Caco-2 (cell line): Measurements from ENCODE around the gene SLC36A3. TPM values are rescaled to one million over a fixed set of nuclear protein-coding genes. Genes with fewer than 3 reads are reported as not detected.

Experiments used
- BruUV-seq: library from RNA; stranded (reverse); fragments of 400-500 nt; replicated peaks from 2 replicates; lab custom pipeline; 2021; lab: Mats Ljungman, UMichigan
- CTCF ChIA-PET: fragments of 300-600 bp; sonication (Branson Sonifier 250); formaldehyde crosslinking; loops from one replicate; lab custom pipeline; 2022; ENCODE audit warnings: antibody characterized with exemption; lab: Charles Lee
- POLR2A ChIA-PET: fragments of 300-600 bp; sonication (Branson Sonifier 250); formaldehyde crosslinking; loops from one replicate; lab custom pipeline; 2022; ENCODE audit warnings: antibody characterized with exemption; lab: Charles Lee
- DNase-seq, 2 experiments: peaks; one replicate each; pipeline versions ENCODE4 v3.0.0 to v3.0.0-alpha.2; 2020 to 2022
- H3K27me3 ChIP-seq: replicated peaks from 2 replicates; pipeline ENCODE4 v1.6.0; 2011; ENCODE audit warnings: low read length; ENCODE audit not compliant: control insufficient read depth, insufficient read depth
- H3K36me3 ChIP-seq: 2 replicates; pipeline ENCODE4 v1.5.1; 2011; ENCODE audit warnings: low read length; ENCODE audit not compliant: control insufficient read depth, insufficient read depth
- H3K4me1 ChIP-seq: fragments of 250-450 bp; sonication (Bioruptor Pico); 2 replicates; pipeline ENCODE4 v1.5.1; 2020; ENCODE audit warnings: mild to moderate bottlenecking
- H3K4me3 ChIP-seq: 2 replicates; pipeline ENCODE4 v1.5.1; 2011; ENCODE audit warnings: low read depth, mild to moderate bottlenecking, control low read depth, low read length
- H3K9me3 ChIP-seq: fragments of 250-450 bp; sonication (Bioruptor Pico); 2 replicates; pipeline ENCODE4 v1.5.1; 2020; ENCODE audit warnings: mild to moderate bottlenecking, moderate library complexity
- H3K27ac Mint-ChIP-seq: one replicate; pipeline ENCODE4 v1.8.0; 2022; ENCODE audit warnings: mixed read lengths; ENCODE audit not compliant: unreplicated experiment
- H3K27me3 Mint-ChIP-seq: one replicate; pipeline ENCODE4 v1.8.0; 2022; ENCODE audit warnings: mixed read lengths; ENCODE audit not compliant: insufficient read depth, unreplicated experiment
- H3K36me3 Mint-ChIP-seq: one replicate; pipeline ENCODE4 v1.8.0; 2022; ENCODE audit warnings: mild to moderate bottlenecking, mixed read lengths; ENCODE audit not compliant: insufficient read depth, unreplicated experiment
- H3K4me1 Mint-ChIP-seq: one replicate; pipeline ENCODE4 v1.8.0; 2022; ENCODE audit warnings: low read depth, mixed read lengths; ENCODE audit not compliant: unreplicated experiment
- H3K4me3 Mint-ChIP-seq: one replicate; pipeline ENCODE4 v1.8.0; 2022; ENCODE audit warnings: mild to moderate bottlenecking, moderate library complexity, mixed read lengths; ENCODE audit not compliant: unreplicated experiment
- H3K9me3 Mint-ChIP-seq: one replicate; pipeline ENCODE4 v1.8.0; 2022; ENCODE audit warnings: mixed read lengths; ENCODE audit not compliant: unreplicated experiment
- CTCF ChIP-seq, 2 experiments: fragments of 200-600 bp in 1 of 2; IDR thresholded peaks; 1 replicate in 1 of 2; 2 replicates in 1 of 2; pipeline versions ENCODE4 v1.5.1 to v1.8.0; 2011 to 2022; ENCODE audit warnings: antibody characterized with exemption in 1 of 2, control low read depth in 1 of 2, inconsistent platforms in 1 of 2, low read depth in 1 of 2, low read length in 1 of 2, mild to moderate bottlenecking in 1 of 2, moderate library complexity in 1 of 2; ENCODE audit not compliant: insufficient read depth in 1 of 2, severe bottlenecking in 1 of 2, unreplicated experiment in 1 of 2
- intact Hi-C: fragments of 100-400 bp; cut with micrococcal nuclease; formaldehyde crosslinking; loops from one replicate; pipeline ENCODE4 v1.10.0; 2022; ENCODE audit not compliant: unreplicated experiment
- total RNA-seq: library from RNA; stranded (reverse); gene quantifications from 2 replicates; pipeline ENCODE4 v1.2.3, GENCODE V29; 2022

SLC36A3 gene
- total RNA-seq, 1 experiment from 2014 or later: not detected

GRCh38 chr5:151288180-151288579, 15.4 kb downstream of the SLC36A3 start:
- peaks cover 12% of the 10 kb centered on the region for H3K4me1 Mint-ChIP-seq
- peak in 1 of 2 experiments; percentile 67 for TF ChIP-seq CTCF (IDR thresholded peaks at IDR 0.05; ENCODE audit: insufficient read depth in 1 of 2, low read depth in 1 of 2, low read length in 1 of 2, severe bottlenecking in 1 of 2, unreplicated experiment in 1 of 2)
- peaks cover 8% of the 10 kb centered on the region for H3K9me3 Mint-ChIP-seq
- H3K27ac Mint-ChIP-seq: no peak overlapping the region
- peak; percentile 50 to 53 for DNase-seq
- ChIA-PET CTCF (interaction anchor here (0.6 to 1.5 kb wide), 4 partner anchors 10 to 36 kb away, joined by 3 to 6 read pairs (median 6); partner anchors contain the start of gene GM2A), POLR2A (no interaction called here)
- H3K4me3 Mint-ChIP-seq: no peak overlapping the region
- H3K27me3 Mint-ChIP-seq: no peaks in the 10 kb centered on the region
- no TSS peak for BruUV-seq
- H3K27me3 ChIP-seq: no peaks in the 10 kb centered on the region
- H3K36me3 ChIP-seq: no peaks in the 10 kb centered on the region
- peaks cover 6% of the 10 kb centered on the region for H3K4me1 ChIP-seq
- no peaks in the 10 kb centered on the region for H3K9me3 ChIP-seq
- no peak overlapping the region for H3K4me3 ChIP-seq
- intact Hi-C loops: loop anchor here (1.0 kb wide), 3 partner anchors 10 to 364 kb away; no protein-coding TSS in a partner anchor
- H3K36me3 Mint-ChIP-seq: no peaks in the 10 kb centered on the region

GRCh38 chr5:151286246-151286645, 17.3 kb downstream of the SLC36A3 start:
- POLR2A ChIA-PET: no interaction called here
- Histone ChIP-seq H3K36me3 (no peaks in the 10 kb centered on the region), H3K4me3 (no peak overlapping the region), H3K9me3 (no peaks in the 10 kb centered on the region), H3K27me3 (no peaks in the 10 kb centered on the region), H3K4me1 (peaks cover 9% of the 10 kb centered on the region)
- CTCF ChIA-PET: interaction anchor here (0.6 to 1.2 kb wide), 2 partner anchors 12 to 33 kb away, joined by 3 to 4 read pairs; partner anchors contain the start of gene GM2A
- no peak overlapping the region for H3K4me3 Mint-ChIP-seq
- peaks cover 12% of the 10 kb centered on the region for H3K4me1 Mint-ChIP-seq
- TF ChIP-seq CTCF (IDR thresholded peaks at IDR 0.05; ENCODE audit: insufficient read depth in 1 of 2, low read depth in 1 of 2, low read length in 1 of 2, severe bottlenecking in 1 of 2, unreplicated experiment in 1 of 2): no peak
- no peaks in the 10 kb centered on the region for H3K27me3 Mint-ChIP-seq
- DNase-seq: no peak
- peaks cover 8% of the 10 kb centered on the region for H3K9me3 Mint-ChIP-seq
- no TSS peak for BruUV-seq
- no peaks in the 10 kb centered on the region for H3K36me3 Mint-ChIP-seq
- intact Hi-C loops: no loop called here
- H3K27ac Mint-ChIP-seq: no peak overlapping the region

- DNase-seq: no peak
- H3K36me3 ChIP-seq: no peaks in the 10 kb centered on the region
- H3K27ac Mint-ChIP-seq: no peak overlapping the region
- ChIA-PET CTCF (interaction anchor here (1.2 kb wide), 1 partner anchor 13 kb away, joined by 4 read pairs; no protein-coding TSS in a partner anchor), POLR2A (no interaction called here)
- intact Hi-C loops: no loop called here
- peaks cover 9% of the 10 kb centered on the region for H3K4me1 ChIP-seq
- no peak overlapping the region for H3K4me3 ChIP-seq
- H3K9me3 Mint-ChIP-seq: peaks cover 8% of the 10 kb centered on the region
- no peaks in the 10 kb centered on the region for H3K27me3 Mint-ChIP-seq
- no peak overlapping the region for H3K4me3 Mint-ChIP-seq
- TF ChIP-seq CTCF (IDR thresholded peaks at IDR 0.05; ENCODE audit: insufficient read depth in 1 of 2, low read depth in 1 of 2, low read length in 1 of 2, severe bottlenecking in 1 of 2, unreplicated experiment in 1 of 2): no peak
- no peaks in the 10 kb centered on the region for H3K27me3 ChIP-seq
- peaks cover 12% of the 10 kb centered on the region for H3K4me1 Mint-ChIP-seq
- no peaks in the 10 kb centered on the region for H3K36me3 Mint-ChIP-seq
- H3K9me3 ChIP-seq: no peaks in the 10 kb centered on the region
- no TSS peak for BruUV-seq
These were observed 17.9 kb downstream of the SLC36A3 start for GRCh38 chr5:151285683-151286082.
